ENCODE results near the gene LGR4.
"Not testable (repeated sequence)": the region's sequence is repeated elsewhere in the genome, so short reads cannot be mapped to it uniquely, and the experiment has no call there.

Gene LGR4

DNA sequence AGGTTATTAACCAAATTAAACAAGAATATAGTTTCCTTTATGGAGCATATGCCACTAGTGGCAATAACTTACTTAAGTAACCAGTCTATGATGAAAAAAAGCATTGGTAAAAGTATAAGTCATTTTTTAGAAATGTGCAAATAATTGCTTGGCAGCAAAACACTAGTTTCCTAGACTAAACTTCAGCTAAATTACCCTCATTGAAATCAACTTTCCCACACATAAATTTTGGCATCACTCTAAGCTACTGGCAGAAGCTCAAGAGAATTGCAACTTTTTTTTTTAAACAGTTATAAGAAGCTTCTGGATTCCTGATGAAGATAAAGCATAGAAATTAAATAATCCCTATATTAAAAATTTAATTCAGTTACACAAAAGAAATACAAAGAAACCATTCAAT, 122.1 kb downstream of the LGR4 start:
- DNase-seq (ENCODE audit: low read depth in 2 of 2): no peak

DNA sequence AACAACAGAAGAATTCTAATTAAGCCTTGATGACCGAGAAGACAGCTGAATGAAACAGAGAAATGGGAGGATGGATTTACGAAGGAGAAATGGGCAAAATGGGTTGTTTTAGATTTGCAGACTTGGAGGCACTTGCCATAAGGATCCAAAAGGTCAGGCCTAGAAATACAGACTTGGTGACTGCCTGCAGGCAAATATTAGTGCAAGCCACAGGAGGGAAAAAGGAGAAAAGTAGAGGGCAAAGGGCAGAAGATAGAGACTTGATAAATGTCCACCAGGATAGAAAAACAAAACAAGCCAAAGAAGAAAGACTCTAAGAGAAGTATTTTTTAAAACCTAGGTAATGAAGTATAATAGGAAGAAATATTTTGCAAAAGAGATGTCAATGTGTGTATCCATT, 122.7 kb downstream of the LGR4 start:
- no peak for DNase-seq (ENCODE audit: low read depth in 2 of 2)

DNA sequence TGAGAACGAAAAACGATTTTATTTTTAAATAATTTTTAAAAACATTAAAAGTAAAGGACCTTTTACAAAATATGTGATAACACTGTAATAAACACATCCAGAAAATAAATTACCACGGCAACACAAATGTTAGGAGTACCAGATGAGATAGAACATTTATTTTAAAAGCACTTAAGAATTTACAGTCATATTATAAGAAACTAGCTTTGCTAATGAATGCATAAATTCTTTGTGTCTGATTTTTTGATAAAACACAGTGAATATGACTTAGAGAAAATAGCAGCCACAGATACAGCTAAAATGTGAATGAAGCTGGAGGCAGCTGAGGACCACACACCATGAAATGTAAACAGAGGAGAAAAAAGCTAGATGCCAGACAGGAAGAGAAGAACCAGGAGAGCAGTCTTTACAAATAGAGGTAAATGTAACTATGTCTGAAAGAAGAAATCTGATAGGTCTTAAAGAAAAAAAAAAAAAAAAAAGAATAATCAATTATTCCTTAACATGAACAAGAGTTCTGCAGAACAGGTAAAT, 124.2 kb downstream of the LGR4 start:
- DNase-seq (ENCODE audit: low read depth in 2 of 2): no peak

GRCh38 chr11:27347359-27348339, 124.9 kb downstream of the LGR4 start:
- DNase-seq (ENCODE audit: low read depth in 2 of 2): no peak

DNA sequence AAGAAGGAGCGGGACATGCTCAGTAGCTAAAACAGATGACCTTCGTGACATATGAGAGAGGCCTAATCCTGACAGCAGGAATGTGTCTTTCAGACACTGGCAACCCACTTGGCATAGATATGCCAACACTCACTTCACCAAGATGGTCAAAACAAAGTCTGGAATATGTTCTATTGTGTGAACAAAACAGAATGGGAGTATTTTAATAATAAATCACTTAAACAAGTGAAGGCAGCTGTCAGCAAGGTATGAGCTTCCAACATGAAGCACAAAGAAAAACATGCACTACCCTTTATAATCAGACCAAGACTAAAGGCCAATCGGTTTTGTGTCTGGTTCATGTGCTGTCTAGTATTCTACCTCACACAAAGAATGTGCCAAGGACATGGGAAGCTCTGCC, 132.6 kb downstream of the LGR4 start:
- DNase-seq (ENCODE audit: low read depth in 2 of 2): no peak

DNA sequence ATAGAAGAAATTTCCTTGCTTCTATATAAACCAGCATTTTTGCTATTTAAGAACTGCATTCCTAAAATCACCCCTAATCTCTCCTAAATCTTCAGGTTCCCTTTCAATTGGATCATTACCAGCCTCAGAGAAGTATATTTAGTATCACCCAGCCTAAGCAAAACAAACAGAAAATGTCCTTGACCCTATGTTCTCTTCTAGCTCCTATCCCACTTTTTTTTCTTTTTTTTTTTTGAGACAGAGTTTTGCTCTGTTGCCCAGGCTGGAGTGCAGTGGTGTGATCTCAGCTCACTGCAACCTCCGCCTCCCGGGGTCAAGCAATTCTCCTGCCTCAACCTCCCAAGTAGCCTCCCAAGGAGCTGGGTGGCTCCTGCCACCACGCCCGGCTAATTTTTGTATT, 137.8 kb downstream of the LGR4 start:
- DNase-seq (ENCODE audit: low read depth in 2 of 2): not testable (repeated sequence)

GRCh38 chr11:27331981-27332380, 140.6 kb downstream of the LGR4 start:
- DNase-seq (ENCODE audit: low read depth in 2 of 2): no peak

GRCh38 chr11:27330633-27331270, 141.8 kb downstream of the LGR4 start:
- no peak for DNase-seq (ENCODE audit: low read depth in 2 of 2)

DNA sequence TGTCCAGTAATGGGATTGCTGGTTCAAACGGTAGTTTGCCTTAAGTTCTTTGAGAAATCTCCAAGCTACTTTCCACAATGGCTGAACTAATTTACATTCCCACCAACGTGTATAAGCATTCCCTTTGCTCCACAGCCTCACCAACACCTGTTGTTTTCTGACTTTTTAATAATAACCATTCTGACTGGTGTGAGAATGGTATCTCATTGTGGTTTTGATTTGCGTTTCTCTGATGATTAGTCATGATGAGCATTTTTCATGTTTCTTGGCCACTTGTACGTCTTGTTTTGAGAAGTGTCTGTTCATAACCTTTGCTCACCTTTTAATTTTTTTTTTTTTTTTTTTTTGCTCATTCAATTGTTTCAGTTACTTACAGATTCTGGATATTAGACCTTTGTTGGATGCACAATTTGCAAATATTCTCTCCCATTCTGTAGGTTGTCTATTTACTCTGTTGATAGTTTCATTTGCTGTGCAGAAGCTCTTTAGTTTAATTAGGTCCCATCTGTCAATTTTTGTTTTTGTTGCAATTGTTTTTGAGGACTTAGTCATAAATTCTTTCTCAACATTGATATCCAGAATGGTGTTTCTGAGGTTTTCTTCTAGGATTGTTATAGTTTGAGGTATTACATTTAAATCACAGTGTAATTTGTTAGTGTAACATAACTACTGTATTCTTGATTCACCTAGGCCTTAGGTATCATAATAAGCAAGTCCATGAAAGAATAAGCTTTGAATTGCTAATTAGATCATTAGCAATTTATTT, 142.5 kb downstream of the LGR4 start:
- no peak for DNase-seq (ENCODE audit: low read depth in 2 of 2)

DNA sequence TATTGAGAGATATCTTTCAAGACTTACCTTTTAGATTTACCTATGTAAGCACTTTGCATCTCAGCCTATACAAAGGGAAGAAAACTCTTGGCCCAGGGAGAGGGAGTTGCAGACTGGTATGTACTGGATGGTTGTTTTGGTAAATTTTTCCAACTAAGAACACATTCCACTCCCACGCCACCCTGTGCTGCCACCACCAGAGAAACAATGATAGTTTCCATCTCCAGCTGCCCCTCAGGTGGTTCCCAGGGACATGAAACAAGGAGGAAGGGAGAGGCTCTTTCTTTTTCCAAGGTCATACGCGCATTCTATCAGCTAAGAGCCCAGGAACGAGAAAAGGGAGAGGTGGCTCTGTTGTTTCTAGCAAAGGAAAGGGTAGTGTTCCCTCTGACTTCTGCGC, 144.0 kb downstream of the LGR4 start:
- DNase-seq (ENCODE audit: low read depth in 2 of 2): no peak

- not testable (repeated sequence) for DNase-seq (ENCODE audit: low read depth in 2 of 2)
Measured at GRCh38 chr11:27327064-27327463, 145.5 kb downstream of the LGR4 start.

DNA sequence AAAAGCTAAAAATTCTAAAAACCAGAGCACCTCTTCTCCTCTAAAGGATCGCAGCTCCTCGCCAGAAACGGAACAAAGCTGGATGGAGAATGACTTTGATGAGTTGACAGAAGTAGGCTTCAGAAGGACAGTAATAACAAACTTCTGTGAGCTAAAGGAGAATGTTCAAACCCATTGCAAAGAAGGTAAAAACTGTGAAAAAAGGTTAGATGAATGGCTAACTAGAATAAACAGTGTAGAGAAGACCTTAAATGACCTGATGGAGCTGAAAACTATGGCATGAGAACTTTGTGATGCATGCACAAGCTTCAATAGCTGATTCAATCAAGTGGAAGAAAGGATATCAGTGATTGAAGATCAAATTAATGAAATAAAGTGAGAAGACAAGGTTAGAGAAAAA, 150.4 kb downstream of the LGR4 start:
- not testable (repeated sequence) for DNase-seq (ENCODE audit: low read depth in 2 of 2)

DNA sequence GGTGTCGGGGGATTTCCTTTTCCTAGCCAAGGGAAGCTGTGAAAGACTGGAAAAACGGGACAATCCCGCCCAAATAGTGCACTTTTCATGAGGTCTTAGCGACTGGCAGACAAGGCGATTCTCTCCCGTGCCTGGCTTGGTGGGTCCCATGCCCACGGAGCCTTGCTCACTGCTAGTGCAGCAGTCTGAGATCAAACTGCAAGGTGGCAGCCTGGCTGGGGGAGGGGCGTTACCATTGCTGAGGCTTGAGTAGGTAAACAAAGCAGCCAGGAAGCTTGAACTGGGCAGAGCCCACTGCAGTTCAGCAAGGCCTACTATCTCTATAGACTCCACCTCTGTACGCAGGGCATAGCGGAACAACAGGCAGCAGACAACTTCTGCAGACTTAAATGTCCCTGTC, 151.2 kb downstream of the LGR4 start:
- not testable (repeated sequence) for DNase-seq (ENCODE audit: low read depth in 2 of 2)

- DNase-seq (ENCODE audit: low read depth in 2 of 2): no peak
Measured at GRCh38 chr11:27319072-27319471, 153.5 kb downstream of the LGR4 start.

DNA sequence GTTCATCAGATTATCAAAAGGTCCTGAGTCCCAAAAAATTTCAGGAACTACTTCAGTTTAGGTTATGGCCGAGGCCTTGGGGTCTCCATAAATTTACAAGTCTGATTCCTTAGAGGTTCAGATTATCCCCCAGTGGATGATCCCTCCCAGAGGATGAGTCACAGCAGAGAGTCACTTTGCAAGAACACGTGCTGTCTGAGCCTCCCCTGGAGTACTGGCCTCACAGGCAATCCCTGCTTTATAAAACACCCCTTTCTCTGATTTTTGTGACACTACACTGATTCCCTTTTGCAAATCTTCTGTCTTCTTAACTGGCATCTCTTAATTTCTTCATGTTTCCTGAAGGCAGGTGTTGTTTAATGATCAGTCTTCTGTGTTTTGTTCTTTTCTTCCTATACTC, 154.8 kb downstream of the LGR4 start:
- no peak for DNase-seq (ENCODE audit: low read depth in 2 of 2)

All from stimulated activated CD4-positive, alpha-beta T cell treated with anti-CD3 and anti-CD28 coated beads, Interleukin-1b, Interleukin-23, amount 100 ng/mL, for 4 hours (primary cell).